SKM-1 (cell line): Measurements from ENCODE around the gene TIMM17A.
"Not testable (repeated sequence)": the region's sequence is repeated elsewhere in the genome, so short reads cannot be mapped to it uniquely, and the experiment has no call there.

Experiments used
- DNase-seq: peaks from one replicate; lab custom pipeline; 2025; ENCODE audit not compliant: unreplicated experiment; lab: John Stamatoyannopoulos, UW

Gene TIMM17A

GRCh38 chr1:201939574-201939973, 15.7 kb upstream of the TIMM17A start:
- no peak for DNase-seq

DNA sequence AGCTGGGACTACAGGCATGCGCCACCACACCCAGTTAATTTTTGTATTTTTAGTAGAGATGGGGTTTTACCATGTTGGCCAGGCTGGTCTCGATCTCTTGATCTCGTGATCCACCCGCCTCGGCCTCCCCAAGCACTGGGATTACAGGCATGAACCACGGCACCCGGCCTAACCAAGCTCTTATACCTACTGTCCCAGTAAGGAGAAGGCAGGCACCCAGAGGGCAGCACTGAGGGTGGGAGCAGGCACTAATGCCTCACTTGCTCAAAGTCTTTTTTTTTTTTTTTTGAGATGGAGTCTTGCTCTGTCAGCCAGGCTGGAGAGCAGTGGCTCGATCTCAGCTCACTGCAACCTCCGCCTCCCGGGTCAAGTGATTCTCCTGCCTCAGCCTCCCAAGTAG, 15.0 kb upstream of the TIMM17A start:
- DNase-seq, result not testable (repeated sequence)

DNA sequence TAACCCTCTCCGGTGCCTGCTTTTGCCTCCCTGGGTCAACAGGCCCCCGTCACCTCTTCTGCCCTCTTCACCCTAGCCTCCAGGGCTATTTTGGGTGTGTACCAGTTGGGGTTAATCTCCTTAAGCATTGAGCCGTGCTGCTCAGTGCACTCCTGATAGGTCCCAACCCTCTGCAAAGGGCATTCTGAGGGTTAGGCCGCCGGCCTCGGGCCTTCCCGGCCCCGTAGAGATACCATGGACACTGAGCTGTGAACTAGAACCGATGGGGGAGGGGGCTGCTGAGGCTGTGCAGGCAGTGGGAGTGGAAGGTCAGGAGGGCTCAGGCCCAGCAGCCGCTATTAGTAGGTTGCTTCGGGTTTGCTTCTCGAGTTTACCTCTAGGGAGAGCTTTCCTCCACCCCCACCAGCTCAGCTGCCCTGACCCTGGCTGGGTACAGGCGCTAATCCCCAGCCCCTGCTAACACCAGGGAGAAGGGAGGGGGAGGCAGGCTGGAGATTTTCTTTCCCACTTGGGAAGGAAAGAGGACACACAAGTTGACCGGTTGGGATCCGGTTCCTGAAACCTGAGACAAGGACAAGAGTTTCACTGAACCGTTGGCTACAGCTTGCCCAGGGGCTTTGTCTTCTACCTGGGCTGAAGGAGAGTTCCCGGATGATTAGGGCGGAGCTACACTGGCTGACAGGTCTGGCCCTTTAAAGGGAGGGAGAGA, 13.7 kb upstream of the TIMM17A start:
- DNase-seq, result no peak

GRCh38 chr1:201942129-201942495, 13.2 kb upstream of the TIMM17A start:
- no peak for DNase-seq

DNA sequence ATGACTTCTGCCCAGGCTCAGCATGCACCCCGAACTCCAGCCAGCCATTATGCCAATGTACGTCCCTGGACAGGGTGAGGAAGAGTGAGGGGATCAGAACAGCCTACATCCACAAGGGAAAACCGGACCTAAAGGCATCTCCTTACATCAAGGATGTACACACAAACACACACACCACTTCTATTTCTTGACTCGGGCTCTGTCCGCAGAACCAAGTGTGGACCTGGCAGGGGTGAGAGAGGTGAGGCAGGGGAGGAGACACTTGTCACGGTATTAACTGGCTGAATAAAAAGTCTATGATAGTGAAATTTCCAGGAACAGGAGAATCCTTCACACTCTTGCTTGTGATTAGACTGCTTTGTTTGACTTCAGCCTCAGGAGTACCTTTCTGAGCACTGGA, 11.3 kb upstream of the TIMM17A start:
- no peak for DNase-seq

DNA sequence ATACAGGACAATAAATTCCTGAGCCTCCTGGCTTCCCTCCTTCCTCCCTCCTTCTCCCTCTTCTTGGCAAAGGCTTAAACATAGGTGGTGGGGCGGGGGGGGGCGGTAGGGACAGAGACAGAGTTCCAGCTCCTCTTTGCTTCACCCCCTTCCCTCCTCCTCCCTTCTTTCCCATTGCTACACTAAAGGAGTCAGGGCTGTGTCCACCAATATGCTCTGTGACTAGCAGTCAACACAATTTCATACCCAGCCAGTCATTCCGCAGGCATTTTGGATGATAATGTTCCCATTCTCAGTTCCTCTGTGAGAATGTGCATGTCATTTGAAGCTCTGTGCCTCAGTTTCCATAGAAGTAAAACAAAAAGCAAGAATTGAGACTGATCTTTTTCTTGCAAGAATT, 10.7 kb upstream of the TIMM17A start:
- DNase-seq, result no peak

GRCh38 chr1:201945157-201945556, 10.1 kb upstream of the TIMM17A start:
- DNase-seq, result no peak

DNA sequence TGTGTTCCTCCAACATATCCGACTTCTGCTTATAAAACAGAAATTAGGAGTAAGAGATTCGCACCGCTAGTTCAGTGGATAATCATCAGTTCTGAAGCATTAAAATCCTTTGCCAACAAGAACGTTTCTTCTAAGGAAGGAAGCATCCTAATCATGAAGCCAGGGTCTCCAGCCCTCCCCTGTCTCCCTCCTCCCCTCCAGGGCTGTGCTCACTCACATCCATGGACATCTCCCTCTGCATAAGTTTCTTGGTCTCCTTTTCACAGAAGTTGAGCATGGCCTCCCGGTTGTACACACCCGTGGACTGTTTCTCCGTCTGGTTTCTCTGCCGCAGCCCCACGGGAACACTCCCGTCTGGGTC, 9.5 kb upstream of the TIMM17A start:
- DNase-seq, result no peak

DNA sequence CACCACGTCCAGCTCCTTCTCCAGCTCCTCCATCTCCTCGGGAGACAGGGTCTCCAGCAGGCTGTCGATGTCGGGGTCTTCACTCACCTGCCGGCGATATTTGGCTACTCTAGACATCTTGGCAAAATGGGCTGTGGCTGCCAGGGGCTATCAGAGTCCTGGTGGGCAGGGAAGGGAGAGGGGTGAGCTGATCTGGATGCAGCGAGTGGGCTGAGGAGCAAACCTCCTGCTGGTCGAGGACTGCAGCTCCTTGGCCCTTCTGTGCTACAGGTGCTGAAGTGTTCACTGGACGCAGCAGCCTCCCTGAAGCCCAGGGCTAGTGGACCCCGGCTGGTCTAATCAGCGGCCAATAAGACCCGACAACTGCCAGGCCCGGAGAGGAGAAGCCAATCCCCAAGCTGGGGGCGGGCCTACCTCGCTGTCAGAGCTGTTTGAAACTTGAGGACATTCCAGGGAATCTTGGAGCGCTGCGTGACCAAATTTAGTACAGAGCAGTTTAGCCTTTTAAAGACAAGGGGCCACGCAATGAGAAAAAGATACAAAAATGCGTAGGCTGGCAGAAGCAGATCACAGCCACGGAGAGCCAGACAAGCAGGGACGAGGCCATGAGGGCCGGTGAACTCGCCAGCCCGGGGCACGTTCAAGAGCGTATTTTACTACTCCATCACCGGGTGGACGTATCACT, 8.9 kb upstream of the TIMM17A start, which contains the start of gene LMOD1:
Gene LMOD1, minus strand, starts transcription at position 325 of the 685 bp plus-strand sequence. Its CDS starts 208 bp downstream, at position 117.
- no peak for DNase-seq

DNA sequence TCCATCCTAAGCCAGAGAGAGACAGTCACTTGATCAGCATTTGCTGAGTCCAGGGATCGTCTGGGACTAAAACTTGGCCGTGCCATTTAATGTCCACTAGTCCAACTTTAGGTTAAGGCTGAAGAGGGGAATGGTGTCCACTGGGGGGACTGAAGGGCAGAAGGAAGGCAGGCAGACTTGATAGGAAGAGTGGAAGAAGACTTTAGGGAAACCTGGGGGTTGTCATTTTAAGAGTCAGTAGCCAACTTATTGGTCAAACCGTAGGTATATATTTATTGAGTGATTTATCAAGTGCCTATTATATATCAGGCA, 7.7 kb upstream of the TIMM17A start:
- DNase-seq, result no peak

GRCh38 chr1:201949491-201949890, 5.8 kb upstream of the TIMM17A start:
- no peak for DNase-seq

- no peak for DNase-seq
Observed at GRCh38 chr1:201954263-201955008, 867 bp upstream of the TIMM17A start.

DNA sequence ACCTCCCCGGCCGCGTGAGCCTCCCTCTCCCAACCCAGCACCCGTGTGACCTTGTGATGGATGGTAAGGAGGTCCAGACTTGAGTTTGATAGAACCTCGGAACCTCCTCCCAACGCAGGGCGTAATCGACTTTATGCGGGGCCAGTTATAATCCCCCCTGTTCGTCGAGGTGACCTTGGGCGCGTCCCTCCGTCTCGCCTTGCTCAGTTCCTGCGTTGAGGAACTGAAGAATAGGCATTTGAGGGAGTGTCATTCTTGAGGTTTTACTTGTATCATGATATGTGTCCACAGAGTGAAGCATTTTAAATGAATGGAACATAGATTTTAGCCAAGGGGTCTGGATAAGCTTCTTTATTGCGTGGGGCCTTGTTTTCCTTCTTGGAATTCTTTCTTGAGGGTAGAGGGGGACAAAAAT, 433 bp downstream of the TIMM17A start:
- no peak for DNase-seq

DNA sequence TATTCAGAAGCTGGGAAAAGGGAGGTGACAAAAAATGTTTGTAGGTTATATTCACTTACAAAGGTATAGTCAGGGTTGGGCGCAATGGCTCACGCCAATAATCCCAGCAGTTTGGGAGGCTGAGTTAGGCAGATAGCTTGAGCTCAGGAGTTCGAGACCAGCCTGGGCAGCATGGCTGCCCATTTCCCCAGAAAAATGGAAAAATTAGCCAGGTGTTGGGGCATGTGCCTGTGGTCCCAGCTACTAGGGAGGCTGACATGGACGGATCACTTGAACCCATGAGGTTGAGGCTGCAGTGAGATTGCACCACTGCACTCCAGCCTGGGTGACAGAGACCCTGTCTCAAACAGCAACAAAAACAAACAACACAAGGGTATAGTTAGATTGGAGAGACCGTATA, 3.0 kb downstream of the TIMM17A start:
- no peak for DNase-seq

DNA sequence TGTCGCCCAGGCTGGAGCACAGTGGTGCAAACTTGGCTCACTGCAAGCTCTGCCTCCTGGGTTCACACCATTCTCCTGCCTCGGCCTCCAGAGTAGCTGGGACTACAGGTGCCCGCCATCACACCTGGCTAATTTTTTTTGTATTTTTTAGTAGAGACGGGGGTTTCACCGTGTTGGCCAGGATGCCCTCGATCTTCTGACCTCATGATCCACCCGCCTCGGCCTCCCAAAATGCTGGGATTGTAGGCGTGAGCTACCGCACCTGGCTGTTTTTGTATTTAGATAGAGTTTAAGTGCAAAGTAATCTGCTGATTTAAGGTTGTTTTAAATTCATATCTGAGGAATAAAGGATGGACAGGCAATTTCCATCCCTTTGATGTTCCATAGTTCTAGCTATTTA, 7.1 kb downstream of the TIMM17A start:
- DNase-seq, result not testable (repeated sequence)

- no peak for DNase-seq
Observed at GRCh38 chr1:201964261-201964660, 9.0 kb downstream of the TIMM17A start.

GRCh38 chr1:201966171-201966570, 10.9 kb downstream of the TIMM17A start:
- no peak for DNase-seq

DNA sequence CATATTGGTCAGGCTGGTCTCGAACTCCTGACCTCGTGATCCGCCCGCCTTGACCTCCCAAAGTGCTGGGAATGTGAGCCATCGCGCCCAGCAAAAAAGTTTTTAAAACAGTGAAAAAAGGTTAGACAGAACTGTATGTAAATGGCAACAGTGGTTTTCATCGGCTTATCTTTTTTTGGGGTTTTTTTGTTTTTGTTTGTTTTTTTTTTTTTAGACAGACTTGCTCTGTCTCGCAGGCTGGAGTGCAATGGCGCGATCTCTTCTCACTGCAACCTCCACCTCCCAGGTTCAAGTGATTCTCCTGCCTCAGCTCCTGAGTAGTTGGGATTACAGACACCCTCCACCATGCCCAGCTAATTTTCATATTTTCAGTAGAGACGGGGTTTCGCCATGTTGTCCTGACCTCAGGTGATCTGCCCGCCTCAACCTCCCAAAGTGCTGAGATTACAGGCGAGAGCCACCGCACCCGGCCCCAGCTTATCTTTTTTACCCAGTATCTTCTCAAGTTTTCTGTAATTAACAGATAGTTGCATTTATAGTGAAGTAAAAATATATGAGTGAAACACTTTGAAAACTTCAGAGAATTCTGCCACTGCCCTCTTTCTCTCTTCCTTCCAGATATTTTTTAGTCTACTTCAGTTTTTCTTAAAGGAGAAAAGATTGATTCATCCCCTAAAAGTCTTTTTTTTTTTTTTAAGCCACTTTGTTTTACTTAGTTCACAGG, 13.1 kb downstream of the TIMM17A start:
- no peak for DNase-seq

- no peak for DNase-seq
Observed at GRCh38 chr1:201970334-201971159, 15.2 kb downstream of the TIMM17A start.

DNA sequence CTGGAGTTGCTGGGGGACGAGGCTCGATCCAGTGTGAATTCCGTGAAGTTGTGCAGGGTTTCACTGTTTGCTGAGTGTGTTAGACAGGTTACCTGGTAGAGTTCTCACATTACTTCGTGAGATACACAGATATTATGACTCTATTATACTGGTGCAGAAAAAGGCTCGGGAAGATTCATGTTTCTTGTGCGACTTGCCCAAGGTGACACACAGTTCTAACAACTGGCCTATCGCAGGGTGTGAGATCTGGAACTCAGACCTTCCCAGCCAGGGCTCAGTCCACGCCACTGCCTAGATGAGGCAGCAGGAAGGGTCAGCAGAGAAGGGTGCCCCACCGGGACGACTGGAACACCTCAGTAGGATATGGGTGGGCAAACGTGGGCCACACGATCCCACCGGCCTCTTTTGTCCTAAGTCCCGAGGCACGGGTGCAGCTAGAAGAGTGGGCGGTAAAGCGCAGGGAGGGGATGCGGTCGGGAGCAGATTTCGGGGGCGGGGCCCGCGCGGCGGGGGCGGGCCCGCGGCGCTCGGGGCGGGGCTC, 26.8 kb downstream of the TIMM17A start:
- DNase-seq, result peak; percentile 65
